Activated CD4-positive, alpha-beta T cell treated with anti-CD3 and anti-CD28 coated beads, Interleukin-2, amount 50 U/mL, for 16 hours (primary cell): ENCODE data around the gene CUL2.
"Not testable (repeated sequence)": the region's sequence is repeated elsewhere in the genome, so short reads cannot be mapped to it uniquely, and the experiment has no call there.

Experiments used
- DNase-seq: peaks from one replicate; pipeline ENCODE4 v3.0.0-alpha.2; 2020

Gene CUL2

DNA sequence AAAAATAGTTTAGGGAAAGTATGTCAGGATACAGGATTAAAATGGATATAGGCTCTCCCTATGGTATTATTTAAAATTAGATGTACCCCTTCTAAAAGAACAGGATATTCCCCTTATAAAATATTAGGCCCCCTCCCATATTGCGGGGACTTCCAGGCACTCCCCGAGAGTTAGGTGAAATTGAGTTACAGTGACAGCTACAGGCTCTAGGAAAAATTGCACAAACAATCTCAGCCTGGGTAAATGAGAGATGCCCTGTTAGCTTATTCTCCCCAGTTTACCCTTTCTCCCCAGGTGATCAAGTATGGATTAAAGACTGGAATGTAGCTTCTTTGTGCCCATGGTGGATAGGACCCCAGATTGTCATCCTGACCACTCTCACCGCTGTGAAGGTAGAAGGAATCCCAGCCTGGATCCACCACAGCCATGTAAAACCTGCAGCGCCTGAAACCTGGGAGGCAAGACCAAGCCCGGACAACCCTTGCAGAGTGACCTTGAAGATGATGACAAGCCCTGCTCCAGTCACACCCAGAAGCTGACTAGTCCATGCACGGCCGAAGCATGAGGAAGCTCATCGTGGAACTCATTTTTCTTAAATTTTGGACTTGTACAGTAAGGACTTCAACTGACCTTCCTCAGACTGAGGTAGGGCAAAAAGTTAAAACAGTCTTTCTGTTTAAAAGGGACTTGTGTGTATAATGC is 115.6 kb downstream of the CUL2 start:
- not testable (repeated sequence) for DNase-seq

GRCh38 chr10:34973757-34974156 is 116.4 kb downstream of the CUL2 start:
- DNase-seq: not testable (repeated sequence)

DNA sequence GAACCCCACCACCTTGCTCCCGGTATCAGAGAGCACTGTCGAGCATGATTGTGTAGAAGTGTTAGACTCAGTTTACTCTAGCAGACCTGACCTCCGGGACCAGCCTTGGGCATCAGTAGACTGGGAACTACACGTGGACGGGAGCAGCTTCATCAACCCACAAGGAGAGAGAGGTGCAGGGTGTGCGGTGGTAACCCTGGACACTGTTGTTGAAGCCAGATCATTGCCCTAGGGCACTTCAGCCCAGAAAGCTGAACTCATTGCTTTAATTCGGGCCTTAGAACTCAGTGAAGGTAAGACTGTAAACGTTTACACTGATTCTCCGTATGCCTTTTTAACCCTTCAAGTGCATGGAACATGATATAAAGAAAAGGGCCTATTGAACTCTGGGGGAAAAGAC is 117.0 kb downstream of the CUL2 start:
- not testable (repeated sequence) for DNase-seq

DNA sequence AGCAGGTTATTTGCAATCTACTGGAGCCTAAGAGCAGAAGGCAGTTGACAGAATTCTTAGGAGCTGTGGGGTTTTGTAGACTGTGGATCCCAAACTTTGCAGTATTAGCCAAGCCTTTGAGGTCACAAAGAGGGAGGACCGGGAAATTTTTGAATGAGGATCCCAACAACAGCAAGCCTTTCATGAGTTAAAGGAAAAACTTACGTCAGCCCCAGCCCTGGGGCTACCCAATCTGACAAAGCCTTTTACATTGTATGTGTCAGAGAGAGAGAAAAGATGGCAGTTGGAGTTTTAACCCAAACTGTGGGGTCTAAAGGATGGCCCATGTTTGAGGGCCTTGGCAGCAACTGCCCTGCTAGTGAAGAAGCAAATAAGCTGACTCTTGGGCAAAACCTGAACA is 117.5 kb downstream of the CUL2 start:
- not testable (repeated sequence) for DNase-seq

- DNase-seq: not testable (repeated sequence)
Measured at GRCh38 chr10:34971606-34972334, 118.4 kb downstream of the CUL2 start.

DNA sequence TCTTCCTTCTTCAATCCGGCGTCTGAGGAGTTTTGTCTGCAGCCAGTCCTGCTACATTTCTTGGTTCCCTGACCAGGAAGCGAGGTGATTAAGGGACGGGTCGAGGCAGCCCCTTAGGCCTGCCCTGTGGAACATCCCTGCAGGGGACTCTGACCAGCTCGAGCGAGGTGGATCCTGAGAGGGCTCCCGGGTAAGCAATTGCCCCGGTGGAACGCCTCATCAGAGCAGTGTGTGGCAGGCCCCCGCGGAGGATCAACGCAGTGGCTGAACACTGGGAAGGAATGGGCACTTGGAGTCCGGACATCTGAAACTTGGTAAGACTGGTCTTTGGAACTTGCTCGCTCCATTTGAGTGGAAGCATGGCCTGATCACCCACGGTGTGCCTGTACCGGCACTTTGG is 121.0 kb downstream of the CUL2 start:
- no peak for DNase-seq

- DNase-seq: no peak
Measured at GRCh38 chr10:34967335-34967880, 122.7 kb downstream of the CUL2 start.

- no peak for DNase-seq
Measured at GRCh38 chr10:34966451-34966850, 123.7 kb downstream of the CUL2 start.

DNA sequence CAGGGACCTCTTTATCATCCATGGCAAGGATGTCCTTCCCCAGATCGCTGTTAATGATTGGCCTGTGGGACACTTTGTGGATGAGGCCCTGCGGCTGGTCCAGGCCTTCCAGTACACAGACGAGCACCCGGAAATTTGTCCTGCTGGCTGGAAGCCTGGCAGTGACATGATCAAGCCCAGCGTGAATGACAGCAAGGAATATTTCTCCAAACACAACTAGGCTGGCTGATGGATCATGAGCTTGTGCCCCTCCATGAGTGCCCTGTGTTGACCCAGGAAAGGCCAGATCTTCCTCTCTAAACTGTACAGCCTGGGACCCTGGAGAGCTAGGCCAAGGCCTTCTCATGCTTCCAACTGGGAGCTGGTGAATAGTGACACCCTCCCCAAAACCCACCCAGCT is 124.1 kb downstream of the CUL2 start:
- no peak for DNase-seq

GRCh38 chr10:34964166-34964800 is 125.9 kb downstream of the CUL2 start:
- no peak for DNase-seq

- no peak for DNase-seq
Measured at GRCh38 chr10:34962866-34963265, 127.3 kb downstream of the CUL2 start.

GRCh38 chr10:34960983-34961382 is 129.2 kb downstream of the CUL2 start:
- no peak for DNase-seq

GRCh38 chr10:34959786-34960185 is 130.4 kb downstream of the CUL2 start:
- no peak for DNase-seq

- DNase-seq: no peak
Measured at GRCh38 chr10:34959321-34959720, 130.8 kb downstream of the CUL2 start.
